Sigmoid colon (tissue), 7 donors: Measurements from ENCODE around the gene HRH1. TPM values are rescaled to one million over a fixed set of nuclear protein-coding genes. Genes with fewer than 3 reads are reported as not detected.
"Not testable (repeated sequence)": the region's sequence is repeated elsewhere in the genome, so short reads cannot be mapped to it uniquely, and the experiment has no call there.

Source experiments
- DNase-seq: peaks from one replicate; pipeline ENCODE4 v3.0.0-alpha.2; 2019
- H3K27ac ChIP-seq, 4 donors: fragments of 200-600 bp; sonication (generic); one replicate each; pipeline ENCODE4 v1.5.1; 2016 to 2019; ENCODE audit warnings: mild to moderate bottlenecking in 1 of 4
- H3K27me3 ChIP-seq, 3 donors: fragments of 200-600 bp; sonication (generic); one replicate each; pipeline ENCODE4 v1.5.1; 2019; ENCODE audit warnings: mild to moderate bottlenecking in 1 of 3
- H3K36me3 ChIP-seq, 4 donors: fragments of 200-600 bp; sonication (generic); one replicate each; pipeline ENCODE4 v1.5.1; 2016 to 2019
- H3K4me1 ChIP-seq, 4 donors: fragments of 200-600 bp; sonication (generic); one replicate each; pipeline ENCODE4 v1.5.1; 2017 to 2019
- H3K4me3 ChIP-seq, 4 donors: fragments of 200-600 bp; sonication (generic); one replicate each; pipeline ENCODE4 v1.5.1; 2017 to 2019; ENCODE audit warnings: mild to moderate bottlenecking in 2 of 4, moderate library complexity in 1 of 4
- H3K9me3 ChIP-seq, 4 donors: fragments of 200-600 bp in 3 of 4; sonication (generic) in 3 of 4; one replicate each; pipeline versions ENCODE4 v1.5.1 to v1.6.1; 2013 to 2019
- CTCF ChIP-seq, 4 experiments: fragments of 450-650 bp in 3 of 4; fragments of 200-600 bp in 1 of 4; IDR thresholded peaks; one replicate each; pipeline ENCODE4 v1.5.1; 2016 to 2019; ENCODE audit warnings: antibody characterized with exemption in 4 of 4, mild to moderate bottlenecking in 3 of 4, moderate library complexity in 2 of 4
- EP300 ChIP-seq, 4 donors: sonication (generic); formaldehyde crosslinking; IDR thresholded peaks; one replicate each; pipeline ENCODE4 v1.6.1; 2017; ENCODE audit warnings: antibody characterized with exemption in 4 of 4
- POLR2A ChIP-seq, 2 donors: fragments of 450-650 bp; IDR thresholded peaks; one replicate each; pipeline ENCODE4 v1.6.1; 2016; ENCODE audit warnings: antibody characterized with exemption in 2 of 2, mild to moderate bottlenecking in 2 of 2, moderate library complexity in 2 of 2
- POLR2AphosphoS5 ChIP-seq, 4 donors: sonication (generic); formaldehyde crosslinking; IDR thresholded peaks; one replicate each; pipeline ENCODE4 v1.6.1; 2017; ENCODE audit warnings: antibody characterized with exemption in 4 of 4
- WGBS, 2 donors: extraction: QIAGEN DNeasy Blood & Tissue Kit; methylation state at CpG; one replicate each; pipeline ENCODE4 v1.1.7; 2013; 5-methylcytosine and 5-hydroxymethylcytosine counted together
- intact Hi-C: fragments of 100-400 bp; cut with DNase I; formaldehyde crosslinking; loops from one replicate; pipeline ENCODE4 v1.15.1; 2023
- polyA plus RNA-seq, 3 donors: library from polyadenylated mRNA; stranded (reverse); fragments of 200-250 nt; gene quantifications; one replicate each; pipeline ENCODE4 v1.2.3, GENCODE V29; 2013
- total RNA-seq, 4 donors: library from RNA; depleted of rRNA; stranded (reverse); fragments of >200 nt; gene quantifications; one replicate each; pipeline ENCODE4 v1.1.0, GENCODE V29; 2016
- donor health status: healthy with polysubstance abuse.
- donor health status: Bipolar disorder and iron deficiency.
- donor health status: healthy.

HRH1 gene
- total and polyA plus RNA-seq, 7 donors = 1.8 to 57.3 (median 3.9) TPM

- no peak overlapping the region for H3K27ac ChIP-seq
- intact Hi-C loops = no loop called here
- no peak for DNase-seq
Observed at GRCh38 chr3:11131371-11131770, 22.9 kb upstream of the HRH1 start.

GRCh38 chr3:11131886-11132285 is 22.4 kb upstream of the HRH1 start:
- H3K4me3 ChIP-seq, DNase-seq, intact Hi-C loops, H3K27me3 ChIP-seq, H3K9me3 ChIP-seq, H3K36me3 ChIP-seq, H3K4me1 ChIP-seq, H3K27ac ChIP-seq: not testable (repeated sequence)
- WGBS, 2 donors = 66 to 89% methylated on average over 7 of the region's 7 CpGs

More at GRCh38 chr3:11131371-11131770, 22.9 kb upstream of the HRH1 start:
- H3K4me3 ChIP-seq = no peak overlapping the region
- TF ChIP-seq CTCF (IDR thresholded peaks at IDR 0.05) (no peak), POLR2A (IDR thresholded peaks at IDR 0.05) (no peak), EP300 (IDR thresholded peaks at IDR 0.05) (no peak), POLR2AphosphoS5 (IDR thresholded peaks at IDR 0.05) (no peak)
- 36 to 74% methylated on average over 5 of the region's 5 CpGs for WGBS, 2 donors
- no peaks in the 10 kb centered on the region for H3K27me3 ChIP-seq
- H3K9me3 ChIP-seq = no peaks in the 10 kb centered on the region
- H3K36me3 ChIP-seq = no peaks in the 10 kb centered on the region
- peaks cover 0 to 5% (median 4%) of the 10 kb centered on the region in 4 donors for H3K4me1 ChIP-seq

GRCh38 chr3:11132861-11133260 is 21.4 kb upstream of the HRH1 start:
- WGBS, 2 donors = 84 to 87% methylated on average over 4 of the region's 4 CpGs
- no peak overlapping the region for H3K27ac ChIP-seq

GRCh38 chr3:11134794-11135193 is 19.5 kb upstream of the HRH1 start:
- intact Hi-C loops = no loop called here
- TF ChIP-seq CTCF (IDR thresholded peaks at IDR 0.05) (no peak), EP300 (IDR thresholded peaks at IDR 0.05) (no peak), POLR2AphosphoS5 (IDR thresholded peaks at IDR 0.05) (no peak), POLR2A (IDR thresholded peaks at IDR 0.05) (no peak)
- 76 to 80% methylated on average over 2 of the region's 2 CpGs for WGBS, 2 donors
- Histone ChIP-seq H3K27ac (no peak overlapping the region), H3K9me3 (no peaks in the 10 kb centered on the region), H3K4me1 (peaks cover 0 to 20% (median 8%) of the 10 kb centered on the region in 4 donors), H3K4me3 (no peak overlapping the region), H3K36me3 (no peaks in the 10 kb centered on the region), H3K27me3 (no peaks in the 10 kb centered on the region)
- no peak for DNase-seq

More at GRCh38 chr3:11132861-11133260, 21.4 kb upstream of the HRH1 start:
- intact Hi-C loops = no loop called here
- no peaks in the 10 kb centered on the region for H3K9me3 ChIP-seq
- no peak overlapping the region for H3K4me3 ChIP-seq
- DNase-seq = no peak
- H3K4me1 ChIP-seq = peaks cover 0 to 17% (median 7%) of the 10 kb centered on the region in 4 donors
- TF ChIP-seq POLR2A (IDR thresholded peaks at IDR 0.05) = no peak
- no peak for TF ChIP-seq POLR2AphosphoS5 (IDR thresholded peaks at IDR 0.05)
- no peak for TF ChIP-seq CTCF (IDR thresholded peaks at IDR 0.05)
- TF ChIP-seq EP300 (IDR thresholded peaks at IDR 0.05) = no peak
- no peaks in the 10 kb centered on the region for H3K36me3 ChIP-seq
- H3K27me3 ChIP-seq = no peaks in the 10 kb centered on the region

GRCh38 chr3:11136116-11136515 is 18.2 kb upstream of the HRH1 start:
- H3K36me3 ChIP-seq = no peaks in the 10 kb centered on the region
- peak overlapping the region; percentile 79 to 88 (median 86) for H3K27ac ChIP-seq
- WGBS, 2 donors = 79 to 81% methylated on average over 3 of the region's 3 CpGs
- intact Hi-C loops = no loop called here
- TF ChIP-seq EP300 (IDR thresholded peaks at IDR 0.05) (no peak), POLR2AphosphoS5 (IDR thresholded peaks at IDR 0.05) (no peak)
- peaks cover 0 to 27% (median 10%) of the 10 kb centered on the region in 4 donors for H3K4me1 ChIP-seq
- no peak overlapping the region for H3K4me3 ChIP-seq
- H3K27me3 ChIP-seq = no peaks in the 10 kb centered on the region
- DNase-seq = no peak
- H3K9me3 ChIP-seq = no peaks in the 10 kb centered on the region
